Pancreas (tissue), 10 donors: ENCODE data around the gene FAM72A. TPM values are rescaled to one million over a fixed set of nuclear protein-coding genes. Genes with fewer than 3 reads are reported as not detected.
"Not testable (repeated sequence)": the region's sequence is repeated elsewhere in the genome, so short reads cannot be mapped to it uniquely, and the experiment has no call there.

Experiments
- ATAC-seq, 4 donors: fragments of 200-7000 bp; cut with Tn5 transposase; one replicate each; pipeline versions ENCODE4 v1.8.0 to v1.9.1; 2020; ENCODE audit warnings: mild to moderate bottlenecking in 4 of 4, moderate library complexity in 4 of 4
- DNase-seq, 6 donors: peaks; one replicate each; pipeline ENCODE4 v3.0.0-alpha.2; 2020
- FAIRE-seq: peaks from 2 replicates; lab custom pipeline; 2012; peaks lifted over from hg19 to GRCh38; lab: Jason Lieb, UNC
- H3K27ac ChIP-seq, 4 donors: fragments of 200-600 bp; sonication (generic); 1 replicate in 3 of 4; 2 replicates in 1 of 4; pipeline versions ENCODE4 v1.5.0 to v1.8.0; 2020
- H3K27me3 ChIP-seq, 4 donors: fragments of 200-600 bp; one replicate each; pipeline ENCODE4 v1.8.0; 2021
- H3K36me3 ChIP-seq, 3 donors: fragments of 200-600 bp; sonication (generic) in 1 of 3; one replicate each; pipeline versions ENCODE4 v1.5.0 to v1.8.0; 2020 to 2021
- H3K4me1 ChIP-seq, 3 donors: fragments of 200-600 bp; one replicate each; pipeline ENCODE4 v1.8.0; 2021
- H3K4me3 ChIP-seq, 4 donors: fragments of 200-600 bp; sonication (generic) in 2 of 4; one replicate each; pipeline versions ENCODE4 v1.5.0 to v1.8.0; 2020 to 2021
- H3K9me3 ChIP-seq, 4 donors: fragments of 200-600 bp; one replicate each; pipeline ENCODE4 v1.8.0; 2021
- WGBS, 2 donors: extraction: QIAGEN DNeasy Blood & Tissue Kit; methylation state at CpG; one replicate each; pipeline ENCODE4 v1.1.7; 2013; 5-methylcytosine and 5-hydroxymethylcytosine counted together
- intact Hi-C, 3 donors: fragments of 100-400 bp; cut with DNase I; formaldehyde crosslinking; loops; one replicate each; pipeline versions ENCODE4 v1.11.1 to v1.14.2; 2022
- polyA plus RNA-seq, 2 donors: library from polyadenylated mRNA; stranded (reverse); fragments of 200-250 nt; gene quantifications; one replicate each; pipeline ENCODE4 v1.2.3, GENCODE V29; 2013
- total RNA-seq, 6 donors: library from RNA; stranded (reverse); fragmentation: NEBNext Ultra II Directional in 4 of 6; extraction: Animal tissue kit (Norgen Biotek cat#: 25700) in 4 of 6; gene quantifications; one replicate each; pipeline versions ENCODE4 v1.2.1 to v1.2.4, GENCODE V29; 2021 to 2023
- donor health status: healthy with polysubstance abuse.
- donor health status: DM: no; HTN: no; CAD: no; lungs with moderate emphysema.
- donor health status: DM: no; HTN: no; CAD: no.
- donor health status: control.
- donor health status: control.
- donor health status: Bipolar disorder and iron deficiency.
- donor health status: DM: yes; HTN: yes; CAD: no.
- donor health status: DM: no; HTN: no; CAD: no.
- donor health status: DM: no; HTN: no; CAD: no.
- donor health status: DM: yes; HTN: yes; CAD: no.

The FAM72A gene
- total and polyA plus RNA-seq, 8 donors = 0.63 to 1.6 (median 0.98) TPM; not detected in 3

DNA sequence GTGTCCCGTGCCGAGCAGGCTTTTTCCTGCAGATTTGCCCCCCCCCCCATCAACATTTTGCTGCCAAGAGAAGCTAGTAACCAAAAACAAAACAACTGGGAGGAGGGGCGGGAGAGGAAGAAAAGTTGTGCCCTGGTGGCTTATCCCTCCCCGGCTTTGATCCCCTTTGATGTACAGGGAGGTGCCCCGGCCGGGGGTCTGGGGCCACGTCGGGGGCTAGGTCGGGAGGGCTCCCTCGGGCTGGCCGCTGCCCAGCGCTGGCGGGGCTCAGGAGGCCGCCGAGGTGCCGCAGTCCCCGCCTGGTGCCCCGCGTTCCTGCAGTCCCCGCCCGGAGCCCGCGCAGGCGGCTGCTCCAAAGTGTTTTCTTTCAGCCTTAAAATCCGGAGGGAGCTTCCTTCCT lies 2.2 kb upstream of the FAM72A start:
- H3K4me1 ChIP-seq, H3K36me3 ChIP-seq, H3K9me3 ChIP-seq, ATAC-seq, FAIRE-seq, H3K27me3 ChIP-seq, intact Hi-C loops: not testable (repeated sequence)
- peak overlapping the region in 3 of 4 donors; percentile 16 to 45 (median 30) for H3K4me3 ChIP-seq
- WGBS, 2 donors = 0 to 1% methylated on average over 15 to 25 of the region's 25 CpGs
- peak overlapping the region in 1 of 4 donors; percentile 46 for H3K27ac ChIP-seq
- DNase-seq = peak in 3 of 6 donors; percentile 10 to 45 (median 23)

DNA sequence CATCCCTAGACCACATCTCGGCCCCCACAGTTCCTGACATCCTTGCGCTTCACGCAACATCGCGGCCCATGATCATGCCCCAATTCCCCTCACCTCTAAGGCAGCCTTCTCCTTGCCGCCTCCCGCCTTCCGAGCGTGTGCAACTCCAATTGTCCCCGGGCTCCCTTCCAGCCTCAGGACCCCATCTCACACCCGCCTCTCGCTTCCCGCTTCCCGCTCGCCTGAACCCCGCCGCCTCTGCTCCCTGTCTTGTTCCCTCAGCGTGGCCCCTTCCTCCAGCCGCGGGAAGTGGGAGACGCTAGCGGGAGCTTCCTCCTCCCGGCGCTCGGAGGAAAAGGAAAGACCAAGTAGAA lies 1.5 kb upstream of the FAM72A start:
- FAIRE-seq, H3K27ac ChIP-seq, H3K27me3 ChIP-seq, H3K4me1 ChIP-seq, H3K9me3 ChIP-seq, H3K36me3 ChIP-seq, intact Hi-C loops: not testable (repeated sequence)
- WGBS, 2 donors = 0% methylated on average over 1 of the region's 25 CpGs; no CpG with 5 or more reads in 1 of the 2 donors
- peak overlapping the region in 2 of 4 donors; percentile 23 to 34 for H3K4me3 ChIP-seq
- DNase-seq (peak in 2 of 6 donors; percentile 12 to 19), ATAC-seq (peak in 1 of 4 donors; percentile 0)

DNA sequence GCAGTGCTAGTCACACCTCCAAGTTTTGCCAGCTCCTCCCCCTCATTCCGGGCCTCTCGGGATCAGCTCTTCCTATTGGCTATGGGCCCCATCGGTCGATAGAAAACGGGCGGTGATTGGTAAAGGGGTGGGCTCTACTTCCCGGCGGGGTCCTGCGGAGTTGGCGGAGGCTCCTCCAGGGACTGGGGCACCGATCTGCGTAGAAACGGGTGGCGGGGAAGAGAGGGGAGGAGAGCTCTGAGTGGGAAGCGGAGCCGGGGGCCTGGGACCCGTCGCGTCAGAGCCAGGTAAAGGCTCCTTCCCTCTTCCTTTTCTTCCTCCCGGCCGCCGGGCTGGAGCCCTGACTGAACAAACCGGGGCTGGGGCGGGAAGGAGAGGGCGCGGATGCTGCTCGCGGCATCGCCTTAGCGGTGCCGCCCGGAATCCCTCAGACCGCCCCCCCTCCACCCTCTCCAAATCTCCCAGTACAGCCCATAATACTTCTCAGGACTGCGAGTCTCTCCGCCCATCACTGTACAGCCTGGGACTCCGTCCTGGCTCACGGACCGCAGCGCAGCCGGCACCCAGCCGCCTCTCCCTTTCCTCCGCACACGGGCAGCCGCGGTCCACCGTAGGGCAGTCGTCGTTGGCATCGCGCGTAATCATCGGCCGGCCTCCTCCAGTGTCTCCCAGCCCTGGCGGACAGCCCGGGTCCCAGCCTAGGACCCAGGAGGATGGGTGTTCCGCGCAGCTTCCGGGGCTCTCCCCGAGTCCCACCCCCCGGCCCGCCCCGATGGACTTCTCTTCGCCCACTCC lies 922 bp upstream of the FAM72A start, which contains the start of gene SRGAP2:
Gene SRGAP2 (plus strand): TSS at position 178 of the 795 bp plus-strand sequence. CDS start 2,430 bp downstream, outside the sequence.
- H3K36me3 ChIP-seq, H3K27me3 ChIP-seq, intact Hi-C loops, H3K4me1 ChIP-seq, FAIRE-seq, H3K9me3 ChIP-seq: not testable (repeated sequence)
- DNase-seq = peak; percentile 33 to 65 (median 54)
- 0% methylated on average over 15 to 25 of the region's 63 CpGs for WGBS, 2 donors
- peak within 1 kb of the TSS in 2 of 4 donors; percentile 66 to 67 for H3K27ac ChIP-seq
- peak within 1 kb of the TSS; percentile 26 to 56 (median 39) for H3K4me3 ChIP-seq
- peak; percentile 10 to 86 (median 34) for ATAC-seq

DNA sequence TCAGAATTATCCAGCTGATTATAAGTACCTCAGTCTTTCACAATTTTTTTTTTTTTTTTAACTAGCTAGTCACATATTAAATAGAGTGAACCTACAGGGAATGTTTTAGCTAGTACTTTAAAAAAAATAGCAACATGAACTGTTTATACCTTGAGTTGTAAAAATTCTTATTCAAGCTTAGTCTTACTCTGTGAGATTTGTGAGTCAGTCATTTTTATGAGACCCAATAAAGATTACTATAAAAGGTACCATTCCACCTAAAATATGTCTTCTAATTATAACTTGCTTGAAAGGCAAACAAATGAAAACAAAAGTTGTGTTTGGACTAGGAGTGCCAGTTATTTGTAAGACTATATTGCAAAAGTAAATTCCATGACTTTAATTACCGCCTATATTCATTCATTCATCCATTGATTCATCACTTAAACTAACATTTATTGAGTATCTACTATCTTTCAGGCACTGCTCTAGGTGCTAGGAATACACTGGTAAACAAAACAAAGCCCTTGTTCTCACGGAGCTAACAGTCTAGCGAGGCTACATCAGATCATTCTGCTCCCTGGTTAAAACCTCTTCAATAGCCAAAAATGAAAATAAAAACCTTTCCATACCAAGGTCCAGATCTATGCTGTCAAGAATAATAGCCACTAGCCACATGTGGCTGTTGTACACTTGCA lies 5.8 kb downstream of the FAM72A start:
- intact Hi-C loops, DNase-seq, H3K27me3 ChIP-seq, ATAC-seq, H3K36me3 ChIP-seq, H3K4me1 ChIP-seq, H3K27ac ChIP-seq, H3K4me3 ChIP-seq, FAIRE-seq, H3K9me3 ChIP-seq: not testable (repeated sequence)
- 64 to 88% methylated on average over 3 of the region's 3 CpGs for WGBS, 2 donors

DNA sequence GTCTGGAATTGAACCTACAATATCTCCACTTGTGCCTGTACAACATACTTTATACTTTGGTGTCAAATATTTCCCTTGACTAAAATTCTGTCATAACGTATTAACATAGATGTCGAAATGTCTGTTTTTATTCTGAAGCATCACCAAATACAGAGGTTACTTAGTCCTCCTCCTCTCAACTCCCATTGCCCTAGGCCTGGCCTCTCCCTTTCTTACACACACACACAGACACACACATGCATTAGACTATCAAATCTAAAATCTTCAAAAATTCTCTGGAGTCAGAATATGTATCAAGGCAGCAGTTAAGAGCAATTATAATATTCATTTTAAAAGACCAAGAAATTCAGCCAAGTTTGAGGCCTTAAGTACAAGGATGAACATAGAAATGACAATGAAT lies 7.5 kb downstream of the FAM72A start:
- ATAC-seq, H3K4me3 ChIP-seq, FAIRE-seq, H3K27ac ChIP-seq, H3K36me3 ChIP-seq, intact Hi-C loops, H3K9me3 ChIP-seq, H3K27me3 ChIP-seq, DNase-seq, H3K4me1 ChIP-seq: not testable (repeated sequence)
- WGBS, 2 donors = no CpG with 5 or more reads among the region's 2 CpGs

DNA sequence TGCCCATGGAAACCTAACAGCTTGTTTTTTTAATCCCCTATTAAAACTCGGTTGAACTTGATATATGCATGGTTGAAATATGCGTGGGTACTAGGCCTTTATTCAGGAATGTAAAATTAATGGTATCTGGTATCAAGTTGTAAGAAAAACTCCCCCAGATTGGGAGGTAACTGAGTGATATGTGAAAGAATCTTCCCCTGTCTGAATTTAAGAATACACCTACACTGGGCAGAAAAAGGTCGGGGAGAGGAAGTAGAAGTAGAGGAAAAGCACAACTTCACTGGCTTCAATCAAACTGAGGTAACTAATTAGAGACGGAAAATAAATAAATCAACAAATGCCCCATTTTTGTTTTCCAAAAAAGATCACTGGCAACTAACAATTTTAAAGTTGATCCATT lies 15.8 kb downstream of the FAM72A start:
- H3K4me1 ChIP-seq, intact Hi-C loops, DNase-seq, FAIRE-seq, H3K9me3 ChIP-seq, H3K27me3 ChIP-seq, H3K4me3 ChIP-seq, H3K36me3 ChIP-seq, ATAC-seq, H3K27ac ChIP-seq: not testable (repeated sequence)
- WGBS, 2 donors = 82 to 93% methylated on average over 2 of the region's 4 CpGs

DNA sequence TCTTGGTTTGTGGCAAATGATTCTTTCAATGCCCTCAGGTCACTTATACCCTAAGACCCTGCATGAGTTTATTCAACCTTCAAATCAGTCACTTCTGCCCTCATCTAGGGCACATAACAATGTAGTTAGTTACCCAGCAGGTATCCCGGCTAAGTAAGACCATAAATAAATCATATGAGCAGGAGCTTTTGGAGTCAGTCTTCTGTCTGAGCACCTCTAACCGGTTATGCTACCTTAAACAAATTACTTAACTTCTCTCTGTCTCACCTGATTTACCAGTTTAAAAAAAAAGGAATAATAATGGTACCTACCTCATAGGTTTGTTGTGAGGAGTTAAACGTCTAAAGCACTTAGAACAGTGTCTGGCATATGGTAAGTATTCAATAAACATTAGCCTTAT lies 16.9 kb downstream of the FAM72A start:
- WGBS, 2 donors = no CpG with 5 or more reads among the region's 3 CpGs
- H3K27me3 ChIP-seq, FAIRE-seq, H3K4me1 ChIP-seq, H3K36me3 ChIP-seq, DNase-seq, H3K4me3 ChIP-seq, ATAC-seq, H3K9me3 ChIP-seq, H3K27ac ChIP-seq, intact Hi-C loops: not testable (repeated sequence)

DNA sequence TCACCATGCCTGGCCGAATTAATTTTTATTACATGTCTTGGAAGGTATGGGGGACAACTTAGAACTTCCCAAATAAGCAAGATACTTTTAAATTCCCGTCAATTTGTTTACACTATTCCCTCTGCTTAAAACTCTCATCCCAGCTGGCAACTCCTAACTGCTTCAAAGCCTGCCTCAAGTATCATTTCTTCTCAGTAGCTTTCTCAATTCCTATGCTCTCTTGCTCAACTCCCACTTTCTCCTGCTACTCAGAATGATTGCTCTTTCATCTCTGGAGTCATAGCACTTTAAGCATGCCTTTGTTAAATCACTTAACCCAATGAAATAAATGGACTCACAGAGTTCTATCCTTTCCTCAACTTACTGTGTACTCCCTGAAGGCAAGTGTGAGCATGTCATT lies 18.9 kb downstream of the FAM72A start:
- H3K27me3 ChIP-seq, H3K4me3 ChIP-seq, ATAC-seq, intact Hi-C loops, FAIRE-seq, H3K27ac ChIP-seq, H3K9me3 ChIP-seq, DNase-seq, H3K4me1 ChIP-seq, H3K36me3 ChIP-seq: not testable (repeated sequence)
- WGBS, 2 donors = 45 to 62% methylated on average over 1 of the region's 2 CpGs

DNA sequence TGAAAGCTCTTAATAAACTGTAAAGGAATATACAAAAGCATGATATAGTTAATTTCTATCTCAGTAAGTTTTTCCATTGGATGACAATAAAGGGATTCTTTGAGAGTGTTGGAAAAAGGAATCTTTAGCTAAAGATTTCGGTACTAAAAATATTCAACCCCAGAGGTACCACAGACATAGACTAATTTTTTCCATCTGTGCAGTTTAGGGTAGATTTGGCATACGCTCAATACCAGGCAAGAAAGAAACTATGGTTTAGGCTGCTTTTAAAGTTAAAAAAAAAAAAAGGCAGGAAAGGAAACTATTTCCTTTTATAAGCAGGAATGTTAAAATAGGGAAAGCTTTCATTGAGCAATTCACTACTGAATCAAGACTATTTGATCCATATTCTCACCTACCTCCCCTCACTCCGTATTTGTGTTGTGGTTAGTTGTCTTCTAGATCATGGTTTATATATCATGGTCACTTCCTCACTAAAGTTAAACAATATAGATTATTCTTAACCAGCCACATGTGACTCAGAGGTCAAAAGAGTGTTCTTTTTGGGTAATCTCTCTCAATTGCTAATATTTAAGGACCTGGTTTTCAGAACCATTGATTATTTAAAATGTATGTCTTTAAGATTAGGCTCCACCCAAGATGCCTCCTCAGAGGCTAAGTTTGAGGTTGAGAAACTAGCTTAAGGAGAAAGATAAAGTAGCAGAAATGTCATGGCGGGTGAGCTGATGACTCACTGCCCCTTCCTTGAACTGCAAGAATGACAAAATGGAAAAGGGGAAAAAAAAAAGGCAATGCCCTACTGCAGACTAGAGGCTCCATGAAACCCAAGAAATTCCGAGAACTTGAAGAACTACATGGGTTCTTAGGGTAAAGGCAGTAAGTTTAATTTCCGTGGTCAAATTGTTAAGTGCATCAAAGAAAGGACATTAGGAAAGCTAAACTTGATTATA lies 20.0 kb downstream of the FAM72A start:
- DNase-seq, H3K9me3 ChIP-seq, FAIRE-seq, H3K27ac ChIP-seq, H3K27me3 ChIP-seq, intact Hi-C loops, H3K36me3 ChIP-seq, H3K4me1 ChIP-seq, H3K4me3 ChIP-seq: not testable (repeated sequence)
- ATAC-seq = peak in 1 of 4 donors; percentile 46
- WGBS, 2 donors = 82 to 87% methylated on average over 4 of the region's 6 CpGs

DNA sequence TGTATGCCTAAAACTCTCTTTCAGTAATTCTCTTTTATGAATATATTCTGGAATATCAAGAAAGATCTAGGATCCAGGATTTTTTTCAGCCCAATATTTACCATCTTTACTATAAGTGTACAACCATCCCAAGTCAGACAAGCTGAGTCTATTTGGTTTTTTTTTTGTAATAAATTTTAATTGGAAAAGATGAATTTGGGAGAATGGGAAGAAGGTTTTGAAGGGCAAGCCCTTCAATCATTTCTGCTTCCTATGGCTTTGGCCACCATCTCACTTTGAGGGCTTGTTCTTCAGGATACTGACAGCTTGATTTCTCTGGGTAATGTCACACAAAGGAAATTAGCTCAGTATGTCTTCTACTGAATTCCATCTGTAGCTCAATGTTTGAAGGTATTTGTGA lies 23.0 kb downstream of the FAM72A start:
- H3K27ac ChIP-seq, H3K4me1 ChIP-seq, H3K9me3 ChIP-seq, FAIRE-seq, DNase-seq, H3K27me3 ChIP-seq, H3K36me3 ChIP-seq, H3K4me3 ChIP-seq, intact Hi-C loops, ATAC-seq: not testable (repeated sequence)
